ENCODE data around the gene DACT1.

The DACT1 gene

GRCh38 chr14:58665773-58666500, 28.2 kb downstream of the DACT1 start:
- DNase-seq (ENCODE audit: low read depth in 3 of 3, low spot score in 1 of 3): no peak

- no peak for DNase-seq (ENCODE audit: low read depth in 3 of 3, low spot score in 1 of 3)
These were observed 29.0 kb downstream of the DACT1 start for GRCh38 chr14:58666737-58667136.

GRCh38 chr14:58667900-58668299, 30.1 kb downstream of the DACT1 start:
- no peak for DNase-seq (ENCODE audit: low read depth in 3 of 3, low spot score in 1 of 3)

- no peak for DNase-seq (ENCODE audit: low read depth in 3 of 3, low spot score in 1 of 3)
These were observed 31.2 kb downstream of the DACT1 start for GRCh38 chr14:58668848-58669480.

GRCh38 chr14:58669556-58670200, 31.9 kb downstream of the DACT1 start:
- DNase-seq (ENCODE audit: low read depth in 3 of 3, low spot score in 1 of 3): no peak

GRCh38 chr14:58671024-58671423, 33.3 kb downstream of the DACT1 start:
- no peak for DNase-seq (ENCODE audit: low read depth in 3 of 3, low spot score in 1 of 3)

GRCh38 chr14:58671436-58671835, 33.7 kb downstream of the DACT1 start:
- no peak for DNase-seq (ENCODE audit: low read depth in 3 of 3, low spot score in 1 of 3)

- no peak for DNase-seq (ENCODE audit: low read depth in 3 of 3, low spot score in 1 of 3)
These were observed 36.0 kb downstream of the DACT1 start for GRCh38 chr14:58673722-58674121.

GRCh38 chr14:58677001-58677400, 39.2 kb downstream of the DACT1 start:
- no peak for DNase-seq (ENCODE audit: low read depth in 3 of 3, low spot score in 1 of 3)

GRCh38 chr14:58677517-58677916, 39.8 kb downstream of the DACT1 start:
- no peak for DNase-seq (ENCODE audit: low read depth in 3 of 3, low spot score in 1 of 3)

GRCh38 chr14:58677996-58678395, 40.2 kb downstream of the DACT1 start:
- no peak for DNase-seq (ENCODE audit: low read depth in 3 of 3, low spot score in 1 of 3)

- no peak for DNase-seq (ENCODE audit: low read depth in 3 of 3, low spot score in 1 of 3)
These were observed 42.9 kb downstream of the DACT1 start for GRCh38 chr14:58680698-58681097.

- DNase-seq (ENCODE audit: low read depth in 3 of 3, low spot score in 1 of 3): no peak
These were observed 49.6 kb downstream of the DACT1 start for GRCh38 chr14:58687232-58687795.

GRCh38 chr14:58690801-58691516, 53.2 kb downstream of the DACT1 start:
- DNase-seq (ENCODE audit: low read depth in 3 of 3, low spot score in 1 of 3): no peak

- no peak for DNase-seq (ENCODE audit: low read depth in 3 of 3, low spot score in 1 of 3)
These were observed 55.3 kb downstream of the DACT1 start for GRCh38 chr14:58693048-58693447.

GRCh38 chr14:58695514-58695913, 57.8 kb downstream of the DACT1 start:
- DNase-seq (ENCODE audit: low read depth in 3 of 3, low spot score in 1 of 3): no peak

- DNase-seq (ENCODE audit: low read depth in 3 of 3, low spot score in 1 of 3): no peak
These were observed 59.6 kb downstream of the DACT1 start for GRCh38 chr14:58697266-58697929.

All from stimulated activated CD4-positive, alpha-beta T cell treated with anti-CD3 and anti-CD28 coated beads, TNF-alpha, amount 100 ng/mL, for 1 hour (primary cell).